Measurements from ENCODE around the gene TJP2. TPM values are rescaled to one million over a fixed set of nuclear protein-coding genes. Genes with fewer than 3 reads are reported as not detected.

TJP2 gene
- total and polyA plus RNA-seq, 10 of the 15 experiments (the other 5 are each of a cell fraction or from before 2014, with no cell fraction given): 6.4 to 59.9 (median 29.7) TPM

DNA sequence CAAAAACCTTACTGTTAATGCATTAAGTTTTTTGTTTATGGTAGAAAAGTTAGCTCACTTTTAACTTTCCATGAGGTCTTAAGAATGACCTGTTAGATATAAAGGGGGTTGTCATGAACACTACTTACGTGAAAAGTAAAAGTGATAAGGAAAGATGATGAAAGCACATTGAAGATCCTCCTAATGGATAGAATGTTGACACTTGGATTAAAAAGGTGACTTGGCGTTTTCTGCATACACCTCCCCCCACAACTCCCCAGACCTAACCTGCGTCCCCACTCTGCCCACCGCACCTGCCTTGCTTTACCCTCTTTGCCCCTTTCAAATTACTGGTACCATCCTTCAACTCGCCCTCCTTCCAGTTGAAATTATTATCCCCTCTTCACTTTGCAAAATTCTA is 32.0 kb downstream of the TJP2 start:
- intact Hi-C loops (cut with micrococcal nuclease; ENCODE audit: unreplicated experiment): no loop called here
- BruUV-seq (replicated peaks): no TSS peak
- SMC1A ChIA-PET (ENCODE audit: uncharacterized antibody, unreplicated experiment): interaction anchor here (0.7 kb wide), 2 partner anchors 13 to 52 kb away, joined by 3 read pairs; no protein-coding TSS in a partner anchor
- Histone ChIP-seq H3K9me3 (replicated peaks; ENCODE audit: control insufficient read depth, insufficient read depth, low read length) (no peaks in the 10 kb centered on the region), H3K79me2 (ENCODE audit: control insufficient read depth, insufficient read depth, low read length) (peaks cover under 1% of the 10 kb centered on the region), H3K9ac (ENCODE audit: control insufficient read depth, insufficient read depth, low read length) (no peak overlapping the region), H3K4me2 (ENCODE audit: control insufficient read depth, insufficient read depth) (no peak overlapping the region), H4K20me1 (ENCODE audit: control insufficient read depth, insufficient read depth) (no peaks in the 10 kb centered on the region; the same call in 1 of the 2 replicates), H3K27ac (ENCODE audit: control insufficient read depth, insufficient read depth) (no peak overlapping the region), H3K36me3 (ENCODE audit: control insufficient read depth in 2 of 2, insufficient read depth in 2 of 2, low read length in 1 of 2) (no peaks in the 10 kb centered on the region; a peak in 2 of 4 replicates), H3K4me3 (no peak overlapping the region), H3K4me1 (ENCODE audit: control insufficient read depth, insufficient read depth, low read length) (no peaks in the 10 kb centered on the region), H3K27me3 (replicated peaks in 1 of 2; ENCODE audit: control insufficient read depth in 2 of 2, insufficient read depth in 2 of 2, low read length in 1 of 2) (no peaks in the 10 kb centered on the region), H2AFZ (ENCODE audit: control insufficient read depth, low read depth, low read length) (no peak overlapping the region)
- POLR2A ChIA-PET: no interaction called here
- TF ChIP-seq CHD2 (IDR thresholded peaks at IDR 0.05; ENCODE audit: borderline replicate concordance, low read depth, low read length) (no peak), RCOR1 (conservative IDR thresholded peaks at IDR 0.05; ENCODE audit: low read depth, low read length) (no peak), ZNF622 (IDR thresholded peaks at IDR 0.05) (no peak), EED (IDR thresholded peaks at IDR 0.05; ENCODE audit: low read depth) (no peak), SIX5 (IDR thresholded peaks at IDR 0.05; ENCODE audit: low read depth, low read length, severe bottlenecking) (no peak), IKZF1 (conservative IDR thresholded peaks at IDR 0.05) (no peak), YBX1 (IDR thresholded peaks at IDR 0.05) (no peak), CHD4 (IDR thresholded peaks at IDR 0.05) (no peak), TCF12 (IDR thresholded peaks at IDR 0.05; ENCODE audit: low read depth, low read length) (no peak), NRF1 (conservative IDR thresholded peaks at IDR 0.05; ENCODE audit: low read depth, low read length) (no peak), SREBF2 (IDR thresholded peaks at IDR 0.05; ENCODE audit: low read length) (no peak)
- TF ChIP-seq, protein P1, sequence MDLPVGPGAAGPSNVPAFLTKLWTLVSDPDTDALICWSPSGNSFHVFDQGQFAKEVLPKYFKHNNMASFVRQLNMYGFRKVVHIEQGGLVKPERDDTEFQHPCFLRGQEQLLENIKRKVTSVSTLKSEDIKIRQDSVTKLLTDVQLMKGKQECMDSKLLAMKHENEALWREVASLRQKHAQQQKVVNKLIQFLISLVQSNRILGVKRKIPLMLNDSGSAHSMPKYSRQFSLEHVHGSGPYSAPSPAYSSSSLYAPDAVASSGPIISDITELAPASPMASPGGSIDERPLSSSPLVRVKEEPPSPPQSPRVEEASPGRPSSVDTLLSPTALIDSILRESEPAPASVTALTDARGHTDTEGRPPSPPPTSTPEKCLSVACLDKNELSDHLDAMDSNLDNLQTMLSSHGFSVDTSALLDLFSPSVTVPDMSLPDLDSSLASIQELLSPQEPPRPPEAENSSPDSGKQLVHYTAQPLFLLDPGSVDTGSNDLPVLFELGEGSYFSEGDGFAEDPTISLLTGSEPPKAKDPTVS (IDR thresholded peaks at IDR 0.05; ENCODE audit: low read depth, low read length): no peak
- TF ChIP-seq, protein P2, sequence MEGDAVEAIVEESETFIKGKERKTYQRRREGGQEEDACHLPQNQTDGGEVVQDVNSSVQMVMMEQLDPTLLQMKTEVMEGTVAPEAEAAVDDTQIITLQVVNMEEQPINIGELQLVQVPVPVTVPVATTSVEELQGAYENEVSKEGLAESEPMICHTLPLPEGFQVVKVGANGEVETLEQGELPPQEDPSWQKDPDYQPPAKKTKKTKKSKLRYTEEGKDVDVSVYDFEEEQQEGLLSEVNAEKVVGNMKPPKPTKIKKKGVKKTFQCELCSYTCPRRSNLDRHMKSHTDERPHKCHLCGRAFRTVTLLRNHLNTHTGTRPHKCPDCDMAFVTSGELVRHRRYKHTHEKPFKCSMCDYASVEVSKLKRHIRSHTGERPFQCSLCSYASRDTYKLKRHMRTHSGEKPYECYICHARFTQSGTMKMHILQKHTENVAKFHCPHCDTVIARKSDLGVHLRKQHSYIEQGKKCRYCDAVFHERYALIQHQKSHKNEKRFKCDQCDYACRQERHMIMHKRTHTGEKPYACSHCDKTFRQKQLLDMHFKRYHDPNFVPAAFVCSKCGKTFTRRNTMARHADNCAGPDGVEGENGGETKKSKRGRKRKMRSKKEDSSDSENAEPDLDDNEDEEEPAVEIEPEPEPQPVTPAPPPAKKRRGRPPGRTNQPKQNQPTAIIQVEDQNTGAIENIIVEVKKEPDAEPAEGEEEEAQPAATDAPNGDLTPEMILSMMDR (IDR thresholded peaks at IDR 0.05 in 2 of 3, conservative IDR thresholded peaks at IDR 0.05 in 1 of 3; ENCODE audit: control insufficient read depth in 2 of 3, extremely low read depth in 1 of 3, insufficient read depth in 1 of 3, low read depth in 3 of 3, low read length in 3 of 3): no peak
- FAIRE-seq: no peak
- CTCF ChIA-PET: interaction anchor here (1.1 kb wide), 1 partner anchor 13 kb away, joined by 4 read pairs; no protein-coding TSS in a partner anchor
- WGBS (ENCODE audit: insufficient coverage, insufficient replicate concordance, low lambda C conversion rate, missing lambda C conversion rate): 79% methylated on average over 5 of the region's 5 CpGs
- ATAC-seq: no peak
- DNase-seq (ENCODE audit: low read depth, low spot score): no peak
- RAD21 ChIA-PET (ENCODE audit: unreplicated experiment): no interaction called here
- in situ Hi-C loops (cut with MboI): no loop called here

Data from GM12878 (cell line).